Stimulated activated effector memory CD8-positive, alpha-beta T cell treated with anti-CD3 and anti-CD28 coated beads, Interleukin-12 subunit alpha, Interleukin-12 subunit beta, amount 100 ng/mL, for 72 hours (primary cell): Measurements from ENCODE around the gene CCDC90B.
A peak's percentile ranks its signal among the peaks of the same experiment; 100 is the strongest.
"Not testable (repeated sequence)": the region's sequence is repeated elsewhere in the genome, so short reads cannot be mapped to it uniquely, and the experiment has no call there.

ENCODE experiments used
- ATAC-seq: fragments of 150-1000 bp; cut with Tn5 transposase; 2 replicates; pipeline ENCODE4 v1.10.0; 2021
- DNase-seq, 2 donors: peaks; one replicate each; pipeline ENCODE4 v3.0.0; 2021 to 2022; ENCODE audit warnings: low spot score in 2 of 2
- H3K27ac Mint-ChIP-seq: one replicate; pipeline ENCODE4 v1.8.0; 2022; ENCODE audit warnings: mild to moderate bottlenecking, mixed read lengths
- H3K36me3 Mint-ChIP-seq: one replicate; pipeline ENCODE4 v1.8.0; 2022; ENCODE audit warnings: mild to moderate bottlenecking, mixed read lengths
- H3K4me1 Mint-ChIP-seq: one replicate; pipeline ENCODE4 v1.8.0; 2022; ENCODE audit warnings: mixed read lengths
- H3K4me3 Mint-ChIP-seq: one replicate; pipeline ENCODE4 v1.8.0; 2022; ENCODE audit warnings: mild to moderate bottlenecking, mixed read lengths
- H3K9me3 Mint-ChIP-seq: one replicate; pipeline ENCODE4 v1.8.0; 2022; ENCODE audit warnings: mixed read lengths

CCDC90B gene

GRCh38 chr11:83269080-83269479 lies 17.1 kb downstream of the CCDC90B start:
- H3K27ac Mint-ChIP-seq: peak overlapping the region; percentile 58
- not testable (repeated sequence) for H3K9me3 Mint-ChIP-seq

GRCh38 chr11:83265331-83265730 lies 20.8 kb downstream of the CCDC90B start:
- Mint-ChIP-seq H3K36me3 (peaks cover 91% of the 10 kb centered on the region), H3K4me1 (peaks cover 25% of the 10 kb centered on the region), H3K27ac (no peak overlapping the region), H3K4me3 (no peak overlapping the region), H3K9me3 (no peaks in the 10 kb centered on the region)
- ATAC-seq (no peak), DNase-seq (no peak)

More at GRCh38 chr11:83269080-83269479, 17.1 kb downstream of the CCDC90B start:
- ATAC-seq, H3K4me3 Mint-ChIP-seq, DNase-seq: not testable (repeated sequence)
- H3K4me1 Mint-ChIP-seq: peaks cover 28% of the 10 kb centered on the region
- peaks cover 97% of the 10 kb centered on the region for H3K36me3 Mint-ChIP-seq

- DNase-seq: no peak
- Mint-ChIP-seq H3K9me3 (no peaks in the 10 kb centered on the region), H3K27ac (peak overlapping the region; percentile 14), H3K4me1 (no peaks in the 10 kb centered on the region), H3K36me3 (peaks cover 50% of the 10 kb centered on the region), H3K4me3 (no peak overlapping the region)
- ATAC-seq: no peak
Measured at GRCh38 chr11:83259559-83259958, 26.6 kb downstream of the CCDC90B start.

GRCh38 chr11:83257761-83258168 lies 28.4 kb downstream of the CCDC90B start:
- no peaks in the 10 kb centered on the region for H3K4me1 Mint-ChIP-seq
- no peaks in the 10 kb centered on the region for H3K9me3 Mint-ChIP-seq
- ATAC-seq (no peak), DNase-seq (no peak)
- H3K27ac Mint-ChIP-seq: no peak overlapping the region
- H3K4me3 Mint-ChIP-seq: no peak overlapping the region
- H3K36me3 Mint-ChIP-seq: peaks cover 32% of the 10 kb centered on the region

- H3K27ac Mint-ChIP-seq: no peak overlapping the region
- H3K4me3 Mint-ChIP-seq: no peak overlapping the region
- DNase-seq (no peak), ATAC-seq (no peak)
- H3K36me3 Mint-ChIP-seq: peaks cover 23% of the 10 kb centered on the region
- H3K9me3 Mint-ChIP-seq: no peaks in the 10 kb centered on the region
- no peaks in the 10 kb centered on the region for H3K4me1 Mint-ChIP-seq
Measured at GRCh38 chr11:83256602-83257340, 29.4 kb downstream of the CCDC90B start.

DNA sequence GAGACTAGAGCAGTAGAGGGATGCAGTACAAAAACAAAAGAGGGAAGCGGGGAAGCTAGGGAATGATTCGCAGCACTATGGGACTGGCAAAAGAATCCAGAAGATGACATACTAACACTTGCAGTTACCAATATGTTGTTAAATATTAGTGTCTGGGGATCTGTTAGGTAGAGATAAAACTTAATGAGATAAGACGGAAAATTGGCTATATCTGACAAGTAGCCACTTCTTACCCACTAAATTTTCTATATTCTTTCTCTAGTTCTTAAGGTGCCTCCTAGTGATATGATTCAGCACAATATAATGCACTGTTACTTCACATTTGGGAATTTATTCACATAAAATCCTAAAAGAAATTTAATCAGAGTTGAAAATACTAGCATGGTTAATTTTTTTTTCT lies 30.8 kb downstream of the CCDC90B start:
- no peak for ATAC-seq
- Mint-ChIP-seq H3K36me3 (peaks cover 15% of the 10 kb centered on the region), H3K4me3 (no peak overlapping the region), H3K4me1 (no peaks in the 10 kb centered on the region), H3K27ac (no peak overlapping the region), H3K9me3 (no peaks in the 10 kb centered on the region)
- DNase-seq: no peak

DNA sequence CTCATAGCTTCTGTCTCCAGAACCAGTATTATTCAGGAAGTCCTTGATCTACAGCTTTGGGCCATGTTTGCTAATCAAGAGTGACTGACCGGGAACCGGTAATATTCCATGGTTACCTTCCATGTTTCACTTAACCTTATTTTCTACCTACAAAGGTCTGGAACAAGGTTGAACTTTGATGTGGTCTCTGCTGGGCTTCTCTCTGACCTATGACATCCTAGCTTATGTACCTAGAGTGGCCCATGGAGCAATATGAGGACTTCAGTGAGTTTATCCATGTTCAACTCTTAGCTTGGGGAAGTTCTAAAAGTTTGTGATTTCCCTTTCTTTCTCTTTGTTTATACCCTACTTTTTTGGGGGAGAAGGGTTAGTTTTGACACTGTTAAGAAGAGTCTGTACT lies 33.2 kb downstream of the CCDC90B start:
- DNase-seq (no peak), ATAC-seq (no peak)
- Mint-ChIP-seq H3K9me3 (no peaks in the 10 kb centered on the region), H3K4me1 (peaks cover 6% of the 10 kb centered on the region), H3K4me3 (no peak overlapping the region), H3K36me3 (peaks cover 9% of the 10 kb centered on the region), H3K27ac (no peak overlapping the region)

- ATAC-seq (no peak), DNase-seq (no peak)
- Mint-ChIP-seq H3K36me3 (peaks cover 9% of the 10 kb centered on the region), H3K9me3 (no peaks in the 10 kb centered on the region), H3K27ac (no peak overlapping the region), H3K4me1 (peaks cover 6% of the 10 kb centered on the region), H3K4me3 (no peak overlapping the region)
Measured at GRCh38 chr11:83252266-83252665, 33.9 kb downstream of the CCDC90B start.

- Mint-ChIP-seq H3K4me1 (peaks cover 6% of the 10 kb centered on the region), H3K36me3 (no peaks in the 10 kb centered on the region), H3K4me3 (no peak overlapping the region), H3K9me3 (no peaks in the 10 kb centered on the region), H3K27ac (no peak overlapping the region)
- ATAC-seq: peak; percentile 58
- no peak for DNase-seq
Measured at GRCh38 chr11:83249972-83250593, 36.1 kb downstream of the CCDC90B start.

- H3K4me3 Mint-ChIP-seq: no peak overlapping the region
- no peaks in the 10 kb centered on the region for H3K36me3 Mint-ChIP-seq
- DNase-seq (no peak), ATAC-seq (no peak)
- H3K4me1 Mint-ChIP-seq: peaks cover 6% of the 10 kb centered on the region
- H3K9me3 Mint-ChIP-seq: no peaks in the 10 kb centered on the region
- no peak overlapping the region for H3K27ac Mint-ChIP-seq
Measured at GRCh38 chr11:83249445-83249844, 36.7 kb downstream of the CCDC90B start.

DNA sequence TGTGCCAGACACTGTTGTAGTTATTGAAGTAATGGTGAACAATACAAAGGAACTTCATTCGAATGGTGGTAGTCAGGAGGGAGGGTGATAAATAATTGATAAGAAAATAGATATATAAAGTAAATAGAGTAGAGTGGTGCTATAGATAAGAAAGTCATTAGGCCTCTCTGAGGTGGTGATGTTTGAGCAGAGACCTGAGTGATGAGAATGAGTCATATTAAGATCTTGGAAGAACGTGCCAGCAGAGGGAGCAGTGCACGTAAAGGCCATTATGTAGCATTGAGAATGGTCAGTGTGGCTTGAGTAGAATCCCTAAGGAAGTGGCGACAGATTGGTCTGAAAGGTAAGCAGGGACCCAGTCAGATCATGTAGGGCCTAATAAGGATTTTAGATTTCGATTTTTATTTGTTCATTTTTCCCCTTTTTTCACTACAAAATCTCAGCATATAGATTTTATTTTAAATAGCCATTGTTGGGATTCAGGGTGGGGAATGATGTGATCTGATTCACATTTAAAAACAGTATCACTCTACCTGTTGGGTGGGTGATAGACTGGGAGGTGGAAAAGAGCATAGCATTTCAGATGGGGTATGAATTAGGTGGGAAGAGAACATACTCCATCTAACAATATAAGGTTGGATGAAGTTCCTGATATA lies 44.7 kb downstream of the CCDC90B start:
- no peaks in the 10 kb centered on the region for H3K9me3 Mint-ChIP-seq
- no peak overlapping the region for H3K4me3 Mint-ChIP-seq
- DNase-seq (no peak), ATAC-seq (peak; percentile 49)
- no peaks in the 10 kb centered on the region for H3K36me3 Mint-ChIP-seq
- H3K27ac Mint-ChIP-seq: no peak overlapping the region
- no peaks in the 10 kb centered on the region for H3K4me1 Mint-ChIP-seq

DNA sequence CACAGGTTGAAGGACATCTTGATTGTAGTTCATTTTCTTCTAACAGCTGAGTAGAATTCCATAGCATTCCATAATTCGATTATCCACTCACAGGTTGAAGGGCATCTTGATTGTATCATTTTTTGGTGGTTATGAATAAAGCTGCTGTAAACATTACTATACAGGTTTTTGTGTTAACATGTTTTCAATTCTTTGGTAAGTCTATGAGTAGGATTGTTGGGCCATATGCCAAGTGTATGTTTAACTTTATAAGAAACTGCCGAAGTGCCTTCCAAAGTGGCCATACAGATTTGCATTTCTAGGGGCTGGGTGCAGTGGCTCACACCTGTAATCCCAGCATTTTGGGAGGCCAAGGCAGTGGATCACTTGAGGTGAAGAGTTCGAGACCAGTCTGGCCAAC lies 48.1 kb downstream of the CCDC90B start:
- ATAC-seq: no peak
- H3K4me1 Mint-ChIP-seq: no peaks in the 10 kb centered on the region
- H3K27ac Mint-ChIP-seq: no peak overlapping the region
- H3K9me3 Mint-ChIP-seq: no peaks in the 10 kb centered on the region
- DNase-seq: no peak
- H3K4me3 Mint-ChIP-seq: no peak overlapping the region
- H3K36me3 Mint-ChIP-seq: no peaks in the 10 kb centered on the region

GRCh38 chr11:83235825-83236224 lies 50.3 kb downstream of the CCDC90B start:
- H3K4me1 Mint-ChIP-seq: no peaks in the 10 kb centered on the region
- H3K9me3 Mint-ChIP-seq: no peaks in the 10 kb centered on the region
- no peak overlapping the region for H3K4me3 Mint-ChIP-seq
- ATAC-seq: no peak
- DNase-seq: no peak
- H3K27ac Mint-ChIP-seq: no peak overlapping the region
- no peaks in the 10 kb centered on the region for H3K36me3 Mint-ChIP-seq

- Mint-ChIP-seq H3K4me1 (no peaks in the 10 kb centered on the region), H3K4me3 (no peak overlapping the region), H3K9me3 (no peaks in the 10 kb centered on the region), H3K27ac (no peak overlapping the region), H3K36me3 (no peaks in the 10 kb centered on the region)
- ATAC-seq (no peak), DNase-seq (no peak)
Measured at GRCh38 chr11:83223457-83223856, 62.7 kb downstream of the CCDC90B start.

DNA sequence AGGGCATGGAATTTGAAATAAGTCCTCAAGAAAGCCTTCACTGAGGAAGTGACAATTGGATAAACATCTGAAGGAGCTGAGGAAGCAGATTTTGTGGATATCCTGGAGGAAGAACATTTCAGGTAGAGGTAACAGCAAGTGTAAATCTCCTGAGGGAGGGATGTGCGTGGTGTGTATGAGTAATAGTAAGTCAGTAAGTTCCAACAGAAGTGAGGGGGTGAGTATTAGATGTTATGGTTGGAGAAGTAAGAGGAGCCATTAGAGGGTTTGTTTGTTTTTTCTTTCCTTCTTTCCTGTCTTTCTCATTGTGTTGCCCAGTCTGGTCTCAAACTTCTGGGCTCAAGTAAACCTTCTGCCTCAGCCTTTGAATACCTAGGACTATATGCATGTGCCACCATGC lies 63.7 kb downstream of the CCDC90B start:
- Mint-ChIP-seq H3K4me1 (no peaks in the 10 kb centered on the region), H3K27ac (no peak overlapping the region), H3K9me3 (no peaks in the 10 kb centered on the region), H3K36me3 (no peaks in the 10 kb centered on the region), H3K4me3 (no peak overlapping the region)
- ATAC-seq: no peak
- DNase-seq: no peak

GRCh38 chr11:83221694-83222093 lies 64.5 kb downstream of the CCDC90B start:
- DNase-seq (no peak), ATAC-seq (no peak)
- no peaks in the 10 kb centered on the region for H3K36me3 Mint-ChIP-seq
- H3K4me3 Mint-ChIP-seq: no peak overlapping the region
- no peak overlapping the region for H3K27ac Mint-ChIP-seq
- no peaks in the 10 kb centered on the region for H3K4me1 Mint-ChIP-seq
- no peaks in the 10 kb centered on the region for H3K9me3 Mint-ChIP-seq
